ENCODE measurements around the gene SYTL2. TPM values are rescaled to one million over a fixed set of nuclear protein-coding genes. Genes with fewer than 3 reads are reported as not detected.

Gene SYTL2
- total and polyA plus RNA-seq, 2 experiments from 2014 or later, result 3.4 to 7.2 TPM

DNA sequence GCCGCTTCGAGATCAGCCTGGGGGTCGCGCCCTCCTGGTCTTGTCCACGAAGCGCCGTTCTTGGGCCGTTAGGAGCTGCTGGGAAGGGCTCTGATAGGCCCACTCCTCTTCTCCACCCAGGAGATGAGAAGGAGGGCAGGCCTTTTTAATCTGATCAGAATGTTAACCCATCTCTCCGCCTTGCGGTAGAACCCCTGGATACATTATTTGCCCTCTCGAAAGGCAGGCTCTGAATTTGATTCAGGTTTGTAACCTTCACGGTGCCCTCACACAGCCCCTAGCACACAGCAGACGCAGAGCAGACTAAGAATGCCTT is 44.4 kb upstream of the SYTL2 start, which contains the start of gene CCDC83 (continued):
- no peak for TF ChIP-seq ZNF462 (CRISPR knock-in tag; IDR thresholded peaks at IDR 0.05)
- TF ChIP-seq EZH2 (IDR thresholded peaks at IDR 0.05; ENCODE audit: low read depth, unreplicated experiment), result no peak
- TF ChIP-seq, protein P1, sequence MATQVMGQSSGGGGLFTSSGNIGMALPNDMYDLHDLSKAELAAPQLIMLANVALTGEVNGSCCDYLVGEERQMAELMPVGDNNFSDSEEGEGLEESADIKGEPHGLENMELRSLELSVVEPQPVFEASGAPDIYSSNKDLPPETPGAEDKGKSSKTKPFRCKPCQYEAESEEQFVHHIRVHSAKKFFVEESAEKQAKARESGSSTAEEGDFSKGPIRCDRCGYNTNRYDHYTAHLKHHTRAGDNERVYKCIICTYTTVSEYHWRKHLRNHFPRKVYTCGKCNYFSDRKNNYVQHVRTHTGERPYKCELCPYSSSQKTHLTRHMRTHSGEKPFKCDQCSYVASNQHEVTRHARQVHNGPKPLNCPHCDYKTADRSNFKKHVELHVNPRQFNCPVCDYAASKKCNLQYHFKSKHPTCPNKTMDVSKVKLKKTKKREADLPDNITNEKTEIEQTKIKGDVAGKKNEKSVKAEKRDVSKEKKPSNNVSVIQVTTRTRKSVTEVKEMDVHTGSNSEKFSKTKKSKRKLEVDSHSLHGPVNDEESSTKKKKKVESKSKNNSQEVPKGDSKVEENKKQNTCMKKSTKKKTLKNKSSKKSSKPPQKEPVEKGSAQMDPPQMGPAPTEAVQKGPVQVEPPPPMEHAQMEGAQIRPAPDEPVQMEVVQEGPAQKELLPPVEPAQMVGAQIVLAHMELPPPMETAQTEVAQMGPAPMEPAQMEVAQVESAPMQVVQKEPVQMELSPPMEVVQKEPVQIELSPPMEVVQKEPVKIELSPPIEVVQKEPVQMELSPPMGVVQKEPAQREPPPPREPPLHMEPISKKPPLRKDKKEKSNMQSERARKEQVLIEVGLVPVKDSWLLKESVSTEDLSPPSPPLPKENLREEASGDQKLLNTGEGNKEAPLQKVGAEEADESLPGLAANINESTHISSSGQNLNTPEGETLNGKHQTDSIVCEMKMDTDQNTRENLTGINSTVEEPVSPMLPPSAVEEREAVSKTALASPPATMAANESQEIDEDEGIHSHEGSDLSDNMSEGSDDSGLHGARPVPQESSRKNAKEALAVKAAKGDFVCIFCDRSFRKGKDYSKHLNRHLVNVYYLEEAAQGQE (IDR thresholded peaks at IDR 0.05; ENCODE audit: unreplicated experiment), result no peak
- TF ChIP-seq, protein P2, sequence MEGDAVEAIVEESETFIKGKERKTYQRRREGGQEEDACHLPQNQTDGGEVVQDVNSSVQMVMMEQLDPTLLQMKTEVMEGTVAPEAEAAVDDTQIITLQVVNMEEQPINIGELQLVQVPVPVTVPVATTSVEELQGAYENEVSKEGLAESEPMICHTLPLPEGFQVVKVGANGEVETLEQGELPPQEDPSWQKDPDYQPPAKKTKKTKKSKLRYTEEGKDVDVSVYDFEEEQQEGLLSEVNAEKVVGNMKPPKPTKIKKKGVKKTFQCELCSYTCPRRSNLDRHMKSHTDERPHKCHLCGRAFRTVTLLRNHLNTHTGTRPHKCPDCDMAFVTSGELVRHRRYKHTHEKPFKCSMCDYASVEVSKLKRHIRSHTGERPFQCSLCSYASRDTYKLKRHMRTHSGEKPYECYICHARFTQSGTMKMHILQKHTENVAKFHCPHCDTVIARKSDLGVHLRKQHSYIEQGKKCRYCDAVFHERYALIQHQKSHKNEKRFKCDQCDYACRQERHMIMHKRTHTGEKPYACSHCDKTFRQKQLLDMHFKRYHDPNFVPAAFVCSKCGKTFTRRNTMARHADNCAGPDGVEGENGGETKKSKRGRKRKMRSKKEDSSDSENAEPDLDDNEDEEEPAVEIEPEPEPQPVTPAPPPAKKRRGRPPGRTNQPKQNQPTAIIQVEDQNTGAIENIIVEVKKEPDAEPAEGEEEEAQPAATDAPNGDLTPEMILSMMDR (conservative IDR thresholded peaks at IDR 0.05; ENCODE audit: low read depth in 2 of 2), result 0 out of 4 replicates have a peak, but pooled peaks of 1 of the 2 experiments have one; percentile 15

Measured in GM23338 (cell line).